Activated T-cell treated with anti-CD3 and anti-CD28 coated beads, Interleukin-2, amount 50 U/mL, for 24 hours (primary cell): ENCODE measurements around the gene WDR4.
"Not testable (repeated sequence)": the region's sequence is repeated elsewhere in the genome, so short reads cannot be mapped to it uniquely, and the experiment has no call there.

Experiments used
- DNase-seq: peaks from one replicate; pipeline ENCODE4 v3.0.0-alpha.2; 2020
- H3K27ac Mint-ChIP-seq: 2 replicates; pipeline ENCODE4 v1.8.0; 2020; ENCODE audit warnings: mild to moderate bottlenecking, mixed read lengths
- H3K27me3 Mint-ChIP-seq: 2 replicates; pipeline ENCODE4 v1.8.0; 2020; ENCODE audit warnings: mixed read lengths
- H3K36me3 Mint-ChIP-seq: 2 replicates; pipeline ENCODE4 v1.8.0; 2020; ENCODE audit warnings: low read depth, mixed read lengths
- H3K4me1 Mint-ChIP-seq: 2 replicates; pipeline ENCODE4 v1.8.0; 2020; ENCODE audit warnings: low read depth, mixed read lengths
- H3K4me3 Mint-ChIP-seq: 2 replicates; pipeline ENCODE4 v1.8.0; 2020; ENCODE audit warnings: mild to moderate bottlenecking, moderate library complexity, mixed read lengths
- H3K9me3 Mint-ChIP-seq: 2 replicates; pipeline ENCODE4 v1.8.0; 2020; ENCODE audit warnings: mixed read lengths

Gene WDR4

DNA sequence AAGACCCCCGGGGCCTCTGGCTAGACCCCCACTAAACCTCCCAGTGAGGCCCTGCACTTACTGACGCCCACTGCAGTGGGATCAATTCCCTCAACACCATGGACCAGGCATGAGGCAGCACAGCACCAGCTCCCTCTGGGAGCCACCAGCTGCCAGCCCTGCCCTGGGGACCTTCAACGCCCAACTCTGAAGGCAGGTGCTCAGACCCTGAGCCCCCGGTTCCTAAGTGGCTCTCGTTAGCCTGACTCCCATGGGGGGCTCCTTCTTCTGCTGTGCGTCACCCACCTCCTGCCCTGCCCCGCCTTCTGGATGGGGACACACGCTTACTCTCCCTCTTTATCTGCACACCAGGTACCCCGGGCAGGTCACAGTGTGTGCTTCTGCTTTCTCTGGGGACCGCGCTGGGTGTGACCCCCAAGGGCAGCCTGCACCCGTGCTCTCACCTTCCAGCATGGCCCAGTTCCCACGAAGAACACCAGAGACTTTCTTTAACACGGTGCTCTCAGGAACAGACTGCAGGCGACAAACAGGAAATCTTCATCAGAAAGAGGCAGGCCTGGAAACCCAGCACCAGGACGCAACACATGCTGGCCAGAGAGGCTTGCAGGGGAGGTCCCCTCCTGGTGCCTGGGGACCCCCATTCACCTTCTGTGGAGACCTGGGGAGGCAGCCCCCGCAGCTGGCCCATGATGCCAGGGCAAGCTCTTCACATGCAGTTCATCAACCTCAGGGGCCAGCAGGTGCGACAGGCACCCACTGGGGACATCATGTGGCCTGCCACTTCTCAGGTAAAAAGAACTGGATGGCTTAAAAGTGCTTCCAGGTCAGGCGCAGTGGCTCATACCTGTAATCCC is 27.3 kb downstream of the WDR4 start:
- Mint-ChIP-seq H3K27me3 (no peaks in the 10 kb centered on the region), H3K27ac (peak overlapping the region; percentile 67), H3K9me3 (no peaks in the 10 kb centered on the region), H3K4me1 (peaks cover 14% of the 10 kb centered on the region), H3K36me3 (peaks cover 97% of the 10 kb centered on the region), H3K4me3 (no peak overlapping the region)
- no peak for DNase-seq

GRCh38 chr21:42850866-42851391 is 28.4 kb downstream of the WDR4 start:
- Mint-ChIP-seq H3K4me3 (no peak overlapping the region), H3K36me3 (peaks cover 97% of the 10 kb centered on the region), H3K9me3 (no peaks in the 10 kb centered on the region), H3K27ac (peak overlapping the region; percentile 64), H3K4me1 (peaks cover 14% of the 10 kb centered on the region), H3K27me3 (no peaks in the 10 kb centered on the region)
- peak; percentile 56 for DNase-seq

GRCh38 chr21:42850463-42850862 is 28.9 kb downstream of the WDR4 start:
- H3K27me3 Mint-ChIP-seq, result no peaks in the 10 kb centered on the region
- no peak overlapping the region for H3K4me3 Mint-ChIP-seq
- peak overlapping the region; percentile 64 for H3K27ac Mint-ChIP-seq
- no peak for DNase-seq
- peaks cover 97% of the 10 kb centered on the region for H3K36me3 Mint-ChIP-seq
- H3K4me1 Mint-ChIP-seq, result peaks cover 14% of the 10 kb centered on the region
- H3K9me3 Mint-ChIP-seq, result no peaks in the 10 kb centered on the region

DNA sequence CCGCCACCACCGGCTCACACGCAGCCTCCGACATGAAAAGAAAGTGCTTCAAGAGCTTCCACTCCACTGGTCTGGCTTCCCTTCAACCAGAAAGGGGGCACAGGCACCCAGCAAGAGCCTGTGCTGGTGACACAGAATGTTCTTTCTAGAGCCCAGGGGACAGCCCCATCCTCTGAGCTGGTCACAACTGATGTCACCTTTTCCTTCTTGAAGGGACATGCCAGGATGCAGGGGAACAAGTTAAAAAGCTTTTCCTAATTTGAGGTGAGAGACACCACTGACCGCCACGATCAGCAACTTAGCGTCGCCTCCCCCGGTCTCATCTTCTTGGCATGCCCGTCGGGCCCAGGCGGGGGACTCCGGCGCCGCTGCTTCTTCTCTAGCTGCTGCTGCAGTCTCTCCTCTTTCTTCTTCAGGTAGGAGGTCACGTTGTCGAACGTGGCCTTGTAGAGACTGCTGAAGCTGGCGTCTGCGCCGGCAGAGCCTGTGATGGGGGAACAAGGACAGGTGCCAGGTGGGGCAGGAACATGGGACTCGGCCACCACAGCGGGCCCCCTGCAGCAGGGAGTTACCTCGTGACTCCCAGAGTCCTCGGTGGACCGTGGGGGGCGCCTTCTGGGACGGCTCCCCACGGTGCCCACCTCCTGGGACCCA is 29.5 kb downstream of the WDR4 start:
- no peaks in the 10 kb centered on the region for H3K9me3 Mint-ChIP-seq
- peak overlapping the region; percentile 64 for H3K27ac Mint-ChIP-seq
- H3K27me3 Mint-ChIP-seq, result no peaks in the 10 kb centered on the region
- DNase-seq, result no peak
- H3K4me1 Mint-ChIP-seq, result peaks cover 14% of the 10 kb centered on the region
- H3K4me3 Mint-ChIP-seq, result no peak overlapping the region
- H3K36me3 Mint-ChIP-seq, result peaks cover 97% of the 10 kb centered on the region

DNA sequence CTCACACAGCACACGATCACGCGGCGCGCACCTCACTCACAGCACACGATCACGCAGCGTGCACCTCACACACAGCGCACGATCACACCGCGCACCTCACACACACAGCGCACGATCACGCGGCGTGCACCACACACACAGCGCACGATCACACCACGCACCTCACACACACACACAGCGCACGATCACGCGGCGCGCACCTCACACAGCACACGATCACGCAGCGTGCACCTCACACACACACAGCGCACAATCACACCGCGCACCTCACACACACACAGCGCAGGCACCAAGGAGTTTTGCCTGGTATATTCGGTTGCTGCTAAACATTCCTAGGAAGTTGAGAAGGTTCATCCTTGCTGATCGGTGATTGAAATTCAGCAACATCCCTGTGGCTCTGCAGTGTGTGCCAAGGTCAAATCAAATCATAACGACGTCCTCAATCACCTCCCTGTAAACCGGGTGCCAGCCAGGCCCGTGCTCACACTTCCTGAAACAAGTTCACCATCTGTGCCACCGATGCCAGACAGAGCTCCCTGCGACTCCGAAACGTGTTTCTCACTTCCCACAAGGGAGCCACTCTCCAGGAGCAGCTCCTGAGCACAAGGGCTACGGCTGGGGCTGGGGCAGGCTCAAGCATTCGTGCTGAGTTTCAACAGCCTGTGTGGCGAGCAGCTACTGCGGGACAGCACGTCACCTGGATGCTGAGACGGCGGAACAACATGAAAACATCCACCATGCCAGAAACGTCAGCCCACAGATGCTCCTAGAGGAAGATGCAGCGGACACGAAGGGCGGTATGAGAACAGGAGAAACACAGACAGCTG is 30.2 kb downstream of the WDR4 start:
- no peaks in the 10 kb centered on the region for H3K9me3 Mint-ChIP-seq
- DNase-seq, result no peak
- peaks cover 98% of the 10 kb centered on the region for H3K36me3 Mint-ChIP-seq
- H3K27ac Mint-ChIP-seq, result peak overlapping the region; percentile 27
- no peak overlapping the region for H3K4me3 Mint-ChIP-seq
- H3K4me1 Mint-ChIP-seq, result peaks cover 14% of the 10 kb centered on the region
- H3K27me3 Mint-ChIP-seq, result no peaks in the 10 kb centered on the region

GRCh38 chr21:42848144-42848931 is 31.0 kb downstream of the WDR4 start:
- not testable (repeated sequence) for H3K9me3 Mint-ChIP-seq, H3K27ac Mint-ChIP-seq, H3K4me3 Mint-ChIP-seq, H3K27me3 Mint-ChIP-seq, DNase-seq
- H3K36me3 Mint-ChIP-seq, result peaks cover 98% of the 10 kb centered on the region
- H3K4me1 Mint-ChIP-seq, result peaks cover 14% of the 10 kb centered on the region

DNA sequence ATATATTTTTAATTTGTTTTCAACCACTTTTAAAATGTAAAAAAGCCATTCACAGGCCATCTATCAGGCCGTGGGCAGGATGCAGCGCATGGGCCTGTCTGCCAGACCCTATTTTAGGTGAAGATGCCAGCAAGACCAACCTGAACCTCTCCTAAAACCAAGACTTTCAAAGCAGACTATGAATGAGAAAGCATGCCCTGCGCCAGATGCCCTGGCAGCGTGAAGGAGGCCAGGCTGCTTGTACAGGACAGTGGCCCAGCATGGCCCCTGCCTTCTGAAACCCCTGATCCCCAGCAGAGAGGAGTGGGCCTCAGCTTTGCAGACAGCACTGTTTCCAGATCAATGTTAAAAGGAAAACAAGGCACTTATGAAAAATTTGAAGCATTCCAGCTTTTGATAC is 31.6 kb downstream of the WDR4 start:
- Mint-ChIP-seq H3K9me3 (no peaks in the 10 kb centered on the region), H3K4me3 (no peak overlapping the region), H3K27me3 (no peaks in the 10 kb centered on the region), H3K27ac (no peak overlapping the region), H3K36me3 (peaks cover 98% of the 10 kb centered on the region), H3K4me1 (peaks cover 14% of the 10 kb centered on the region)
- no peak for DNase-seq

DNA sequence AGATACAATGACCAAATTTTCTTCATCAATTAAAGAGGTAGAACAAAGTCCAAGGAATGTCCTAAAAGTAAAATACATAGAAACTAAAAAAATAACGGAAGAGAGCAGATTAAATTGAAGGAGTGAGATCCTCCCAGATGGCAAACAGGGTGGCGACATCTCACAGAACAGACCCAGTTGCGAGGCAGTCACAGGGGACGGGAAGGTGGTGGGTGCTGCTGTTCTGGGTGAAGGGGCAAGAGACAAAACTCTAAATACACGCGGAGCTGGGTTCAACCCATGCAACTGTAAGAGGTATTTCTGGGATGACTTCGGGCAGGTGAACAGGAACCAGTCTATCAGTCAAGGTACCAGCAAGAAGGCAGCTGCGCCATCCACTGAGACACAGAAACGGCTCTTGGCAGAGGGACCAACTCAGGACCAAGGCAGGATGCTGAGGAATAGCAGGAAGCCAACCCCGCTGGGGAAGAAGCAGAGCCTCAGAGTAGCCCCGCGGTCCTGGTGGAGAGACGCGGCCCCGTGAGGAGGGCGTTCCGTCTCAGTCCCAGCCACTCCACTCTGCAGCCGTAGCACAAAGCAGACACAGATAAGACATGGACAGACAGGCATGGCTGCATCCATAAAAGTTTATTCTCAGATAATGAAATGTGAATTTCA is 32.2 kb downstream of the WDR4 start:
- Mint-ChIP-seq H3K4me1 (peaks cover 14% of the 10 kb centered on the region), H3K9me3 (no peaks in the 10 kb centered on the region), H3K27ac (no peak overlapping the region), H3K4me3 (no peak overlapping the region), H3K27me3 (no peaks in the 10 kb centered on the region), H3K36me3 (peaks cover 98% of the 10 kb centered on the region)
- no peak for DNase-seq

DNA sequence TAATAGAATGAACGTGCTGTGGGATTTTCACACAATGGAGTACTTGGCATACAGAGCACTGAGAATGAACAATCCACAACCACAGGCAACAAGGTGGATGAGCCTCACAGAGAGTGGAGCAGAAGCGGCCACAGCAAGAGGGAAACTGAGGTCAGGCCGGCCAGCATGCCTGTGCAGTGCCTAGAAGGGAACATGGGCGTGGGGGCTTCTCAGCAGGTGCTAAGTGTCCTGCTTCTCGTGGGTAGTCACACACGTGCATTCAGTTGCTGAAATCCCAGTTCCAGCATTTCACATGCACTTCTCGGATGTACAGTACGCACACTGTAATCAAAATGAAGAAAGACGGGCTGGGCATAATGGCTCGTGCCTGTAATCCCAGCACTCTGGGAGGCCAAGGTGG is 33.1 kb downstream of the WDR4 start:
- Mint-ChIP-seq H3K36me3 (peaks cover 90% of the 10 kb centered on the region), H3K9me3 (no peaks in the 10 kb centered on the region), H3K27ac (no peak overlapping the region), H3K4me3 (no peak overlapping the region), H3K27me3 (no peaks in the 10 kb centered on the region), H3K4me1 (peaks cover 12% of the 10 kb centered on the region)
- peak; percentile 14 for DNase-seq

- no peaks in the 10 kb centered on the region for H3K9me3 Mint-ChIP-seq
- no peak overlapping the region for H3K4me3 Mint-ChIP-seq
- H3K4me1 Mint-ChIP-seq, result peaks cover 10% of the 10 kb centered on the region
- H3K27ac Mint-ChIP-seq, result peak overlapping the region; percentile 61
- peak; percentile 23 for DNase-seq
- no peaks in the 10 kb centered on the region for H3K27me3 Mint-ChIP-seq
- peaks cover 82% of the 10 kb centered on the region for H3K36me3 Mint-ChIP-seq
Observed at GRCh38 chr21:42845296-42845965, 33.9 kb downstream of the WDR4 start.

DNA sequence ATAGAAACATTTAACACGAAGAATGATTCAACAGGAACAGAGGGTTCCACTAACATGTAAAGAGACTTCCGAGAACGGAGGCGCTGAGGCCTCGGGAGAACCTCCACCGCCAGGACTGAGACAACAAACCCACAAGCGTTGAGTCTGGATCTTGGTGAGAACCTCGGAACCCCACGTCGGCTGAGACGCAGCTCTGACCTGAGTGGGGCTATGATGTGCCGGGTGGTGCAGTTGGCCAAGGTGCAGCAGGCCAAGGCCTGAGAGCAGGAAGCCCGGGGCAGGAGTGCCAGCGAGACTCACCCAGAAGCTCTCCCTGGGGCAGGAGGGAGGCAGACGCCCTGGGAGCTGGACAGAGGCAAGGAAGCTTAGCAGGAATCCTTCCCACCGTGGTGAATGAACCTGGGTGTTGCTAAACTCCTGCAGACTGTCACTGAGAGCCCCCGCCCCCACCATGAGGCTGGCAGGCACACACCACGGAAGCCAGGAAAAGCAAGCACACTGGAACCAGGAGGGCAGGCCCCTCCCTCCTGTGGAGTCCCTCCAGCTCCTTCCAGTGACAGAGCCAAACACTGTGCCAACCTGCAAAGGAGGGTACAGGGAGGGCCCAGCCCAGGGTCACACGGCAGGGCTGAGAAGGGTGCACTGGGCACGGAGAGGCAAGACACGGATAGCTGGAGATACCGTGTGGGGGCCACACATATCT is 34.8 kb downstream of the WDR4 start:
- H3K27me3 Mint-ChIP-seq, result no peaks in the 10 kb centered on the region
- peaks cover 75% of the 10 kb centered on the region for H3K36me3 Mint-ChIP-seq
- H3K9me3 Mint-ChIP-seq, result no peaks in the 10 kb centered on the region
- H3K27ac Mint-ChIP-seq, result peak overlapping the region; percentile 38
- no peak overlapping the region for H3K4me3 Mint-ChIP-seq
- peak; percentile 23 for DNase-seq
- H3K4me1 Mint-ChIP-seq, result peaks cover 3% of the 10 kb centered on the region

DNA sequence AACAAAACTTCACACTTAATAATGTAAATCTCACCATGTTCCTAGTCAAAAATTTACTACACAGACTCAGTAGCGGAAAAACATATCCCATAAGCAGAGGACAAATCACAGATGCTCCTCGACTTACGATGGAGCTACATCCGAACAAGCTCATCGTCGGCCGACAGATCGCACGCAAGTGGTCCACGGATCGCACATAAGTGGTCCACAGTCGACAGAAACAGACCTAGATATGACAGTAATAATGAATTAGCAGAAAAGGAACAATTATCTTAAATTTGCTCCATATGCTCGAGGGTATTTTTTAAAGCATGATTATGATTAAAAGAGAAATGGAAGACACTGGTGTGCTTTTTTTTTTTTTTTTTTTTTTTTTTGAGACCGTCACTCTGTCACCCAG is 36.3 kb downstream of the WDR4 start:
- Mint-ChIP-seq H3K27me3 (no peaks in the 10 kb centered on the region), H3K4me3 (no peak overlapping the region), H3K9me3 (no peaks in the 10 kb centered on the region), H3K36me3 (peaks cover 74% of the 10 kb centered on the region), H3K27ac (no peak overlapping the region), H3K4me1 (no peaks in the 10 kb centered on the region)
- no peak for DNase-seq
